Stomach (tissue), 9 donors: ENCODE measurements around the gene DOC2A. TPM values are rescaled to one million over a fixed set of nuclear protein-coding genes. Genes with fewer than 3 reads are reported as not detected.

Source experiments
- DNase-seq, 2 donors: peaks; one replicate each; pipeline versions ENCODE4 v3.0.0 to v3.0.0-alpha.2; 2013 to 2019
- H3K27ac ChIP-seq, 5 donors: fragments of 200-600 bp in 4 of 5; sonication (generic) in 4 of 5; one replicate each; pipeline ENCODE4 v1.5.1; 2013 to 2019; ENCODE audit warnings: mild to moderate bottlenecking in 1 of 5, moderate library complexity in 1 of 5
- H3K27me3 ChIP-seq, 3 donors: fragments of 200-600 bp; sonication (generic); one replicate each; pipeline ENCODE4 v1.5.1; 2017 to 2019; ENCODE audit warnings: mixed run types in 1 of 3
- H3K36me3 ChIP-seq, 4 donors: fragments of 200-600 bp; sonication (generic); 1 replicate in 3 of 4; 2 replicates in 1 of 4; pipeline ENCODE4 v1.5.1; 2016 to 2019
- H3K4me1 ChIP-seq, 4 donors: fragments of 200-600 bp; sonication (generic); one replicate each; pipeline ENCODE4 v1.5.1; 2016 to 2019
- H3K4me3 ChIP-seq, 4 donors: fragments of 200-600 bp; sonication (generic) in 3 of 4; one replicate each; pipeline ENCODE4 v1.5.1; 2016 to 2019; ENCODE audit warnings: mild to moderate bottlenecking in 1 of 4
- H3K9me3 ChIP-seq, 4 donors: fragments of 200-600 bp; sonication (generic); one replicate each; pipeline ENCODE4 v1.5.1; 2016 to 2019
- CTCF ChIP-seq, 7 experiments: fragments of 450-650 bp in 4 of 7; fragments of 200-600 bp in 3 of 7; sonication (generic) in 3 of 7; IDR thresholded peaks; one replicate each; pipeline ENCODE4 v1.5.1; 2016 to 2019; ENCODE audit warnings: antibody characterized with exemption in 7 of 7, control low read depth in 2 of 7, mild to moderate bottlenecking in 1 of 7
- EP300 ChIP-seq: sonication (generic); formaldehyde crosslinking; IDR thresholded peaks from one replicate; pipeline ENCODE4 v1.6.1; 2017; ENCODE audit warnings: antibody characterized with exemption
- POLR2A ChIP-seq, 4 donors: fragments of 450-650 bp; IDR thresholded peaks; one replicate each; pipeline ENCODE4 v1.6.1; 2016; ENCODE audit warnings: antibody characterized with exemption in 4 of 4, control low read depth in 2 of 4, mild to moderate bottlenecking in 1 of 4, moderate library complexity in 1 of 4
- POLR2AphosphoS5 ChIP-seq, 3 donors: sonication (generic); formaldehyde crosslinking; IDR thresholded peaks; one replicate each; pipeline ENCODE4 v1.6.1; 2016; ENCODE audit warnings: antibody characterized with exemption in 3 of 3
- WGBS, 5 donors: extraction: QIAGEN DNeasy Blood & Tissue Kit in 3 of 5; methylation state at CpG; one replicate each; pipeline versions ENCODE4 v1.1.5 to v1.1.7; 2013 to 2018; 5-methylcytosine and 5-hydroxymethylcytosine counted together
- intact Hi-C: fragments of 100-400 bp; cut with DNase I; formaldehyde crosslinking; loops from one replicate; pipeline ENCODE4 v1.15.1; 2023; ENCODE audit warnings: low total_unique reads
- polyA plus RNA-seq, 3 donors: library from polyadenylated mRNA; stranded (reverse); fragments of 200-250 nt; gene quantifications; one replicate each; pipeline ENCODE4 v1.2.3, GENCODE V29; 2013
- total RNA-seq, 5 donors: library from RNA; depleted of rRNA; stranded (reverse); fragments of >200 nt; gene quantifications; one replicate each; pipeline versions ENCODE4 v1.1.0 to v1.2.3, GENCODE V29; 2014 to 2016
- donor health status: healthy with polysubstance abuse.
- donor health status: Bipolar disorder and iron deficiency.
- donor health status: healthy.

DOC2A gene
- total and polyA plus RNA-seq, 8 donors: 0.72 to 20.9 (median 1.8) TPM; not detected in 4

GRCh38 chr16:30030011-30030685 lies 19.3 kb upstream of the DOC2A start:
- no peaks in the 10 kb centered on the region for H3K36me3 ChIP-seq
- 17 to 23% (median 19%) methylated on average over 23 of the region's 23 CpGs for WGBS, 5 donors
- H3K4me1 ChIP-seq: peaks cover 7 to 12% (median 9%) of the 10 kb centered on the region in 4 donors
- TF ChIP-seq POLR2AphosphoS5 (IDR thresholded peaks at IDR 0.05): no peak
- TF ChIP-seq POLR2A (IDR thresholded peaks at IDR 0.05): no peak
- no peak for TF ChIP-seq EP300
- TF ChIP-seq CTCF (IDR thresholded peaks at IDR 0.05): no peak
- DNase-seq: no peak
- no peak overlapping the region for H3K27ac ChIP-seq
- no peaks in the 10 kb centered on the region for H3K9me3 ChIP-seq
- intact Hi-C loops: no loop called here
- peaks cover 24 to 98% (median 75%) of the 10 kb centered on the region in 3 donors for H3K27me3 ChIP-seq
- H3K4me3 ChIP-seq: no peak overlapping the region

GRCh38 chr16:30028438-30029076 lies 17.7 kb upstream of the DOC2A start:
- H3K9me3 ChIP-seq: no peaks in the 10 kb centered on the region
- no peak for TF ChIP-seq CTCF (IDR thresholded peaks at IDR 0.05)
- TF ChIP-seq POLR2AphosphoS5 (IDR thresholded peaks at IDR 0.05): no peak
- H3K27ac ChIP-seq: no peak overlapping the region
- H3K4me1 ChIP-seq: peaks cover 7 to 12% (median 9%) of the 10 kb centered on the region in 4 donors
- intact Hi-C loops: loop anchor here (5.0 to 10.0 kb wide), 2 partner anchors 164 to 331 kb away; partner anchors contain the start of gene CDIPT
- 11 to 29% (median 12%) methylated on average over 13 to 18 of the region's 18 CpGs for WGBS, 5 donors
- DNase-seq: peak in 1 of 2 donors; percentile 68
- H3K4me3 ChIP-seq: no peak overlapping the region
- H3K36me3 ChIP-seq: no peaks in the 10 kb centered on the region
- H3K27me3 ChIP-seq: peaks cover 24 to 95% (median 67%) of the 10 kb centered on the region in 3 donors

GRCh38 chr16:30027588-30028437 lies 17.0 kb upstream of the DOC2A start:
- Histone ChIP-seq H3K36me3 (no peaks in the 10 kb centered on the region), H3K27me3 (peaks cover 24 to 88% (median 60%) of the 10 kb centered on the region in 3 donors), H3K4me1 (peaks cover 7 to 12% (median 9%) of the 10 kb centered on the region in 4 donors), H3K27ac (no peak overlapping the region), H3K4me3 (no peak overlapping the region), H3K9me3 (no peaks in the 10 kb centered on the region)
- WGBS, 5 donors: 40 to 48% (median 42%) methylated on average over 12 to 13 of the region's 13 CpGs
- intact Hi-C loops: loop anchor here (5.0 to 10.0 kb wide), 2 partner anchors 163 to 331 kb away; partner anchors contain the start of gene CDIPT
- no peak for DNase-seq
- TF ChIP-seq EP300: no peak
- no peak for TF ChIP-seq POLR2AphosphoS5 (IDR thresholded peaks at IDR 0.05)
- TF ChIP-seq CTCF (IDR thresholded peaks at IDR 0.05): no peak
- no peak for TF ChIP-seq POLR2A (IDR thresholded peaks at IDR 0.05)

GRCh38 chr16:30026449-30026848 lies 15.6 kb upstream of the DOC2A start:
- WGBS, 5 donors: 87 to 90% (median 90%) methylated on average over 17 to 18 of the region's 18 CpGs
- Histone ChIP-seq H3K9me3 (no peaks in the 10 kb centered on the region), H3K27ac (no peak overlapping the region), H3K27me3 (peaks cover 18 to 74% (median 47%) of the 10 kb centered on the region in 3 donors), H3K36me3 (no peaks in the 10 kb centered on the region), H3K4me1 (peaks cover 7 to 15% (median 13%) of the 10 kb centered on the region in 4 donors), H3K4me3 (no peak overlapping the region)
- no peak for TF ChIP-seq POLR2AphosphoS5 (IDR thresholded peaks at IDR 0.05)
- no peak for TF ChIP-seq EP300
- TF ChIP-seq POLR2A (IDR thresholded peaks at IDR 0.05): no peak
- no peak for TF ChIP-seq CTCF (IDR thresholded peaks at IDR 0.05)
- intact Hi-C loops: loop anchor here (5.0 to 10.0 kb wide), 2 partner anchors 162 to 329 kb away; partner anchors contain the start of gene CDIPT
- no peak for DNase-seq
